ENCODE data around the gene APOBR.

- TF ChIP-seq, protein P1, sequence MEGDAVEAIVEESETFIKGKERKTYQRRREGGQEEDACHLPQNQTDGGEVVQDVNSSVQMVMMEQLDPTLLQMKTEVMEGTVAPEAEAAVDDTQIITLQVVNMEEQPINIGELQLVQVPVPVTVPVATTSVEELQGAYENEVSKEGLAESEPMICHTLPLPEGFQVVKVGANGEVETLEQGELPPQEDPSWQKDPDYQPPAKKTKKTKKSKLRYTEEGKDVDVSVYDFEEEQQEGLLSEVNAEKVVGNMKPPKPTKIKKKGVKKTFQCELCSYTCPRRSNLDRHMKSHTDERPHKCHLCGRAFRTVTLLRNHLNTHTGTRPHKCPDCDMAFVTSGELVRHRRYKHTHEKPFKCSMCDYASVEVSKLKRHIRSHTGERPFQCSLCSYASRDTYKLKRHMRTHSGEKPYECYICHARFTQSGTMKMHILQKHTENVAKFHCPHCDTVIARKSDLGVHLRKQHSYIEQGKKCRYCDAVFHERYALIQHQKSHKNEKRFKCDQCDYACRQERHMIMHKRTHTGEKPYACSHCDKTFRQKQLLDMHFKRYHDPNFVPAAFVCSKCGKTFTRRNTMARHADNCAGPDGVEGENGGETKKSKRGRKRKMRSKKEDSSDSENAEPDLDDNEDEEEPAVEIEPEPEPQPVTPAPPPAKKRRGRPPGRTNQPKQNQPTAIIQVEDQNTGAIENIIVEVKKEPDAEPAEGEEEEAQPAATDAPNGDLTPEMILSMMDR (IDR thresholded peaks at IDR 0.05): no peak
- no peak for TF ChIP-seq POLR2A (IDR thresholded peaks at IDR 0.05)
Measured at GRCh38 chr16:28540346-28540745, 45.9 kb downstream of the APOBR start.
